ENCODE data around the gene SCAP. TPM values are rescaled to one million over a fixed set of nuclear protein-coding genes. Genes with fewer than 3 reads are reported as not detected.
A peak's percentile ranks its signal among the peaks of the same experiment; 100 is the strongest.

The SCAP gene
- total RNA-seq, 1 donor from 2014 or later = 70.4 TPM

DNA sequence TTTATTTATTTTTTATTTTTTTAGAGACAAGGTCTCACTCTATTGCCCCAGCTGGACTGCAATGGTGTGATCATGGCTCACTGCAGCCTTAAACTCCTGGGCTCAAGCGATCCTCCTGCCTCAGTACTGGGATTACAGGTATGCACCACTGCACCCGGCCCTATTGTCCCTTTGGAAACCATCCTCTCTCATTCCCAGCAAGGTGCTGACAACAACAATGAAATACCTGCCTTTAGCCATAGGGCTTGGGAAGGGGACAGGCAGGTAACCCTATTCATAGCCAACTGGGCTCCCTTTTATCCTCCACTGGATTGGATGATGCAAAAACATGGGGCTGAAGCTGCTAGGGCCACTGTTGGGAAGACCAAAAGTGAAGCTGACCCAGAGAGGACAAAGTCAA is 43.1 kb downstream of the SCAP start:
- no peak for DNase-seq (ENCODE audit: low read depth in 2 of 2)

DNA sequence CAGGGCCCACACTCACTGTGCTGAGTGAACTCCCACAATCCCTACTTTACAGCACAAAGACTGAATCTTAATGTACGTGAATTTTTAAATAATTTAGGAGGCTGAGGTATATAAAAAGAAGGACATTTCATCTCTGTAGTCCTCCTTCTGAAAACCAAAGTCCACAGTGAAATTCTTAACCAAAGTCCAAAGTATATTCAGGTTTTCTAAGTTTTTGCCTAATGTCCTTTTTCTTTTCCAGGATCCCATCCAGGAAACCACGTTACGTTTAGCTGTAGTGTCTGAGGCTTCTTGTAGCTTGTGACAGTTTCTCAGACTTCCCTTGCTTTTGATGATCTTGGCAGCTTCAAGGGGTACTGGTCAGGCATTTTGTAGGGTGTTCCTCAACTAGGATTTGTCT is 44.5 kb downstream of the SCAP start:
- DNase-seq (ENCODE audit: low read depth in 2 of 2) = no peak

DNA sequence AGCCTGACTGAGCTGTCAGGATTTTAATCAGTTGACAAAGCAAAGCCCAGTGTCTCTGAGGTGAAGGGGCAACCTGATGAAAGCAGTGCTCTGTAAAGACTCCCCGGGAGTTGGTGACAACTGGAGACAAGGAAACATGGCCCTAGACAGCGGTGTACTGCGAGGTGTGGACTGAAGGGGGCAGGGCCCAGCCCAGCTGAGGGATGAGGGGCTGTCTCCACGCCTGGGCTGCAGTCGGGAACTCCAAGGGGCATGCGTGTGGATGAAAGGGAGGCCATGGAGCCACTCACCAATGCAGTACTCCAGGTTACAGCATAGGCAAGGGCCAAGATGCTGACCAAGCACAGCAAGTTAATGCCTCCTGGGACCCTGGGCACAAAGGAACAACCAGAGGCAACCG is 45.1 kb downstream of the SCAP start:
- DNase-seq (ENCODE audit: low read depth in 2 of 2) = no peak

DNA sequence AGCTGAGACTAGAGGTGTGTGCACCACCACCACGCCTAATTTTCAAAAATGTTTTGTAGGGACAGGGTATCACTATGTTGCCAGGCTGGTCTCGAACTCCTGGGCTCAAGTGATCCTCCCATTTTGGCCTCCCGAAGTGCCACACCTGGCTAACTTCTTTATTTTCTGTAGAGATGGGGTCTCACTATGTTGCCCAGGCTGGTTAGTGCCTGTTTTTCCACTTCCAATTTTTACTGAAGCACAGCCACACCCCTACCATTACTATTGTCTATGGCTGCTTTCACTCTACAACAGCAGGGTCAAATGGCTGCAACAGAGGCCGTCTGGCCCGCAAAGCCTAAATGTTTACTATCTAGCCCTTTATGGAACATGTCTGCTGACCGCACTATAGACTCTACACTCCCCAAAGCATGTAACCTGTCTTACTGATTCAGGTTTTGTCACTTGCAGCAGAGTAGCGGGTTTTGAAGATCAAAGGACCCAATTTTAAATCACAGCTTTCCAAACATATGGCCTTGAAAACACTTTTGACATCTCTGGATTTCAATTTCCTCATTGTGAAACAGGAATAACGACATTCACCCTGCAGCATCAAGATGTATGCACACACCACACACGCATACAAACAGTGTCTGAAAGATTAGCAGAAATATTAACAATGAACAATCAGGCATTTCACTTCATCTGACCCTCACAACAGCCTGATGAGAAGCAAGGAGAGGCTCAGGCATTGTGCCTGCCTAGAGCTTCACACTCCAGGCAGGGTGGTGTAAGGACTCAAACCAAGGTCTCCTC is 46.1 kb downstream of the SCAP start:
- no peak for DNase-seq (ENCODE audit: low read depth in 2 of 2)

DNA sequence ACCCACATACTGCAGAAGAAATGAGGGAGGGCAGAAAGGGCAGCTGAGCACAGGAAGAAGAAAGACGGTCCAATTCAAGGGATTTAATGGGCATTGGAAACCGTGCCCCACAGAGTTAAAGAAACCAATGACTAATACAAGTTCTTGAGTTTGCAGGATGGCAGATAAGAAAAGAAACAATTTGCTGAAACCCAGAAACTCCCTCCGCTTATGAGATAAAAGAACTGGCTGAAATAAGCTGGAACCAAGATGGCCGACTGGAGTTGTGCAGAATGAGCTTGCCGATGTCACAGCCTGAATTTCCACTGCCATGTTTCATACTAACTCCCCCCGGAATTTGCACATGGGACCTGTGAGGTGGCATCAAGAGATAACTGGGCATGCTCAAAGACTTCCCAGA is 47.1 kb downstream of the SCAP start:
- DNase-seq (ENCODE audit: low read depth in 2 of 2) = no peak

DNA sequence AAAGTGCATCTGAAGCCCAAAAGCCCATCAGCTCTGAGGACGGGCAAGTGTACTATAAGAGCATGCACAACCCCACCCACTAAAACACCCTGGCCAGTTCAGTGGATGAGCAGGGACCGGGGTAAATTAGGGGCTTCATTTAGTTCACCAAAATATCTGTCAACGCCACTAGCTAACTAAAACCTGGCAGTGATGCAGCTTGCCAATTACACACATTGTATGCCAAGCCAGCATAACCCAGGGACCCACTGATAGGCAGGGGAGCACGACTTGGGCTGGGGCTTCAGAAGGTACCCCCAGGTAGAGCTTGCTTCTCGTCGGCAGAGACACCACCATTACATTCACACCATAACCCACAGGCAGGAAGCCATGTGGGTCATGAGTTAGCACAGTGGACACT is 47.9 kb downstream of the SCAP start:
- DNase-seq (ENCODE audit: low read depth in 2 of 2) = no peak

DNA sequence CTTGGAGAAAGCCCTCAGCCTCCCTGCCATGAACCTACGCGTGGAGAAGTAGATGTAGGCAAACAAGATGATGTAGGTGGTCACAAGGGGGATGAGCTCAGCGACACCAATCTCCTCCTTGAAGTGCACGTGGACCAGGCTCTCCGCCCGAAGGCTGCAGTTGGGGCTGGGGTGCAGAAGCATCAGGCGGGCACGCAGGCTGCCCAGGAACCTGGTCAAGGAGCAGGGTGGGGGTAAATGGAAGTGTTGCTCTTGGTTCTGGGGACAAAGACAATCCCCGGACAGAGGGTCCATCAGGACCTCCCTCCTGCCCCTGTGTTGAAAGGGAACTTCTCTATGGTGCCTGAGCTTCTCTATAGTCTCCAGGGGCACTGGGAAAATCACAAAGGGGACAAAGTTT is 49.8 kb downstream of the SCAP start:
- no peak for DNase-seq (ENCODE audit: low read depth in 2 of 2)

DNA sequence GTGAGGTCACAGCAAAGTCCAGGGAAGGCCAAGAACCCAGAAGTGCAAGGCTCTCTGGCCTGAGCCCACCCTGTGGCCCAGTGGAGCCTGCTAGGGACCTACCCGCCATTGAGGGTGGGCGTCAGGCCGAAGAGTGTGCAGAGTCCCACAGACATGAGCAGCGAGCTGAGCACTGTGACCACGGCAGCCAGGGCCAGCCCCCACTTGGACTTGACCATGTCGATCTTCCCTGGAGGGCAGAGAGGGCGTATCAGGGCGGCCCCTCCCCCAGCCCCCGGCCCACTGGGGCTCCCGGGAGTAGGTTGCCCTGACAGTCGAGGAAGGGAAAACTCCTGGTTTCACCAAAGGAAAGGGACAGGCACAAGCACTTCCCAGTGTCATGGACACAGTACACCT is 50.4 kb downstream of the SCAP start:
- DNase-seq (ENCODE audit: low read depth in 2 of 2) = no peak

DNA sequence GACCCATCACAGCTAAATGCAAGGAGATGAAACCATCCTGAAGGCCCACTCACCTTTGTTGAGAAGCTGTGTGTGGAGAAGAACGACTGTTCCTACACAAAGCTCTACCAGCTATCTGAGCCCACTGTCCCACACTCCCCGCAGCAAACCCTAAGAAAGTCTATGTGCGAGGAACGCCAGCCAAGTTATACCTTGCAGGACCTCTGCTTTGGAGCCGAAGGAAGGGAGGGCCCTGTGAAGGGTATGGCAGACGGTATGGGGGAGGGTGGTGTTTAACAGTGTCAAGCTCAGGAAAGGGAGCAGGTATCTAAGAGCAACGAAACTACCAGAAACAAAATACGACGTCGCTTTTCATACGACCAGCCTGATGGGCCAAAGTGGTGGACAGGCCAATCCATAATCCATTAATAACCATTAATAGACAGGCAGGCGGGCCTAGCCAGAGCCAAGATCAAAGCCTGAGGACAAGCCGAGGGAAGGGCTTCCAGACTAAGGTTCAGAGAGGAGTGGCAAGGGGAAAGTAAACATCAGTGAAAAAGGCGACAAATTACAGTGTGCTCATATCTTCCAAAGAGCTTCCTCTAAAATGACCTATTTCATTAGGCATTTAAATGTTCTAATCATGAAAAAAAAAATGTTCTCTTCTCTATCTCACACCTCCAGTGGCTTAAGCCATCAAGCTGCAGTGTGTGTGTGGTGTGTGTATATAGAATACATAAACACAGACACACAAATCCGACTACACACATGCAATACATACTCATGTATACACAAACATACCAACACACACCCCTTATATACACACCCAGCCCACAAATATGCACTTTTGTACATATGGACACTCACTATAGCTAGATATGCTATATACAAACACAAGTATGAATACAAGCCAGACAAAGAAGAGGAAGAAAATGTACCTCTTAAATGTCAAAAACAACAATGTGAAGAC is 51.0 kb downstream of the SCAP start:
- no peak for DNase-seq (ENCODE audit: low read depth in 2 of 2)

DNA sequence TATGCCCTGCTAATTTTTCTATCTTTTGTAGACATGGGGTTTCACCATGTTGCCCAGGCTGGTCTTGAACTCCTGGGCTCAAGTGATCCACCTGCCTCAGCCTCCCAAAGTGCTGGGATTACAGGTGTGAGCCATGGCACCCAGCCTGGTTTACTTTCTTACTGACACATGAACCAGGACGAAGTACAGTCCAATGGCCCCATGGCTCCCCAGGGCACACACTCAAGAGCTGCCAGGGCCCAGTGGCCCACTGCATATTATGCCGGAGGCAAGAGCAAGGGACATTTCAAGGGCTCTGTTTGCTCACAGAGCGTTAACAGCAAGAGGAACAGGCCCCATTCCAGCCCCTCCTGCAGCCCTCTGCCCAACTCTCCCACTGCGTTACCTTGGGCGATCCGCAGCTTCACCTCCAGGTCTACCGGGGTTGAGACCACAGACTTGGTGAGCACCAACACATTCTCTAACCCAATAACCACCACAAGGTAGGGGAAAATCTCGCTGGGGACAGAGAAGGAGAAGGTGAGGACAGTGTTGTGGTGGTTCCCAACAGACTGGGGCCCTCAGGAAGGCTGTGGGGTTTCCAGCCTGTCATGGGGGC is 52.1 kb downstream of the SCAP start:
- no peak for DNase-seq (ENCODE audit: low read depth in 2 of 2)

DNA sequence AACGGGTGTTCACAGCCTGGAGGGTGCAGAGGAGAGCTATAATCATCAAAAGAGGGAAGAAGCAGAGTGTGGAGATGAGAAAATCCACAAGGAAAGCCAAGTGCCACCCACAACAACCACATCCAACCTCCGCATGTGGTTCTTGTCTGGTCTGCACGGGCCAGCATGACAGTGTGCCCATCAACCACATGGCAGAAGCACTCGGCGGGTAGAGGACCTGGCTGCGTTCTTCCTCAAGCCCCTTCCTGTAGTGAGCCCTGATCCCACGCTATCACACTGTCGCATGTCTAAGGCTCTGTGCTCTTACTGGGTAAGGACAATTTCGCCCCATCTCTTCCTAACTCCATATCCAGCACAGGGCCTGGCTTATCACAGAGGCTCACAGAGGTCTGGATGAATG is 53.0 kb downstream of the SCAP start:
- DNase-seq (ENCODE audit: low read depth in 2 of 2) = no peak

DNA sequence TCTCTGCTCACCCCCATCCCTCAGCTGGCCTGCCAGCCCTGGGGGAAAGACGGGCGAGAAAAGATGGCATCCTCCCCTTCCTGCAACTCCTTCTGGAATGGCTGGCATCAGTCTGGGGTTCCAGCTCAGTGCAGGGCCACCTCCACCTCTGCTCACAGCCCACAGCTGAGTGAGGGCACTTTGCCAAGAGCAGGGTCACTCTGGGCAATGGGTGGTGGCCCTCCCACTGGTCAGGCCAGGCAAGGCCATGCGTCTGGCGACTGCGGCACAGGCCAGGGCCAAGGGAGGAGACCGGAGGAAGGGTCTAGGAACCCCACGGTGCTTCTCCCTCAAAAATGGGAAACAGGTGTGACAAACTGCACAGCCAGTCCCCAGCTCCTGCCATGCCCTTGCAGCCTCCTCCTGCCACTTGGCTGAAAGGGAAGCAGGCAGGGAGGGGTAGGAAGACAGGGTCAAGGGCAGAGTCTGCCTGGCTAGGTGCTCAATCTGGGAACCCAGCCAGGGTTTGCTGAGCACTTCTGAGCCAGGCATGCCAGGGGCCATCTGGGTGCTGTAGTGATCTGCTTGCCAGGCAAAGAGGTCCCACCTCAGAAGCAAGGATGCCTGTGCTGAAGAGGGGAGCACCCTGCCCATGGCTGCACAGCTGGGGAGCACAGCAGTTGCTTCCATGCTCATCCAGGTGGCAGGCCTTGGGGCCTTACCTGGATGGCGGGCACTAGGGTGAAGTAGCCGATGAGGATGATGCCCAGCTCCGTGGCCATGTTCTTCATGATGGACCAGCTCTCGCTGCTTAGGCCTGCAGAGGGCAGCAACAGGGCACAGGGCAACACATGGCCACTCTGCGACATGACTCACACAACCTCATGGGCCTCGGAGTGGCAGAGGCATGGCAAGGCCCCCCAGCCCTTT is 53.7 kb downstream of the SCAP start:
- DNase-seq (ENCODE audit: low read depth in 2 of 2) = peak; percentile 29 to 50

DNA sequence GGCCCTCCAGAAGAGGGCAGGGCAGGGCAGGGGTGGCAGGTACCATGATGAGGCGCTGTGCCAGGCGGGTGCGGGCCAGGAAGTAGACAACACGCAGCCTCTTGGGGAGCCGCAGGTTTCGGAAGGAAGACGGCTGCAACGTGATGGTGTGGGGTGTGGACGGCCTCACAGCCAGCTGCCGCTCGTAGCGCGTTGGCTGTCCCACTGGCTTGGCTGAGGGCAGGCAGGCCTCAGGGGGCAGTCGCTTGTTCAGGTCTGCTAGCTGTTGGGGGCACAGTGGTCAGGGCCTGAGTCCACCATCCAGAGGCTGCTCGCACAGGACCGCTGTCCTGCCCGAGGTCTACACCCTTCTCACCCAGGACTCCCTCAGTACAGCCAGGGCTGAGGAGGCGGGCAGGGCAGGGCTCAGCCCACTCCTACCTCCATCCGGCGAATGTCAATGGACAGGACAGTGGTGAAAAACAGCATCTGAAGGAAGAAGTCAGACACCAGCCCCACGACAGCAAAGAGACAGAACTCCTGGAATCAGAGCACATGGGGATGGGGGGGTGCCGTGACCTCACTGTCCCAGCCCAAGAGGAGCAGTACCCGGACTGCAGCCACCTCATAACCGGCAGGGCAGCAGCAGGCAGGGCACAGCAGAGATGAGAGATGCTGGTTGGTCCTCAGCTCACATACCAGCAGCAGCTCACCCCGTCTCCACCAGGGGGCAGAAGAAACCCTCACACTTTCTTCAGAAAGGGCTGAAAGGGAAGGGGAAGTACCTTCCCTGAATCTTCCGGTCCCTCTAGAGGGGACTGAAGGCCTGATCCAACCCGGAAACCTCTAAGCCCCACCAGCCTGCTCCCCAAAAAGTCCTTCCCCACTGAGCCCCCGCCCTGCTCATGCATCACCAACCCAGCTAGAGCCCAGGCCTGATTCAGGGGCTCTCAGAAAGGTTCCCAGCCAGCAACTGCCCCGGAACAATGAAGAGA is 54.9 kb downstream of the SCAP start:
- peak; percentile 80 to 85 for DNase-seq (ENCODE audit: low read depth in 2 of 2)

DNA sequence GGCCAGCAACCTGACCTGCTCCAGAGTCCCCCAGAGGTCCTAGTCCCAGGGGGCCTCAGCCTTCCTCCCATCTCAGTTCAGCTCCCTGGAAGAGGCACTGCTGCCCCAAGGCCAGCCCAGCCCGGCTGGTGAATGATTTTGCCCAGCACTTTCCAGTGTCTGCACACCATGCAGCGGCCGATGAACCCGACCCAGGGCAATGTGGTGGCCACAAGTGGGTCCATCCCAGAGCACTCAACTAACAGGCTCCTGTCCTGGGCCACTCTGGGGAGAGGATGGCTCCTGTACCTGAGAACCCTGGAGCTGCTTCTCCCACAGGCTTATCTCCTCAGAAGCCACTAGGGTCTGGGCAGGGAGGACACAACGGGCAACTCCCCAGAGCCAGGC is 55.7 kb downstream of the SCAP start:
- no peak for DNase-seq (ENCODE audit: low read depth in 2 of 2)

DNA sequence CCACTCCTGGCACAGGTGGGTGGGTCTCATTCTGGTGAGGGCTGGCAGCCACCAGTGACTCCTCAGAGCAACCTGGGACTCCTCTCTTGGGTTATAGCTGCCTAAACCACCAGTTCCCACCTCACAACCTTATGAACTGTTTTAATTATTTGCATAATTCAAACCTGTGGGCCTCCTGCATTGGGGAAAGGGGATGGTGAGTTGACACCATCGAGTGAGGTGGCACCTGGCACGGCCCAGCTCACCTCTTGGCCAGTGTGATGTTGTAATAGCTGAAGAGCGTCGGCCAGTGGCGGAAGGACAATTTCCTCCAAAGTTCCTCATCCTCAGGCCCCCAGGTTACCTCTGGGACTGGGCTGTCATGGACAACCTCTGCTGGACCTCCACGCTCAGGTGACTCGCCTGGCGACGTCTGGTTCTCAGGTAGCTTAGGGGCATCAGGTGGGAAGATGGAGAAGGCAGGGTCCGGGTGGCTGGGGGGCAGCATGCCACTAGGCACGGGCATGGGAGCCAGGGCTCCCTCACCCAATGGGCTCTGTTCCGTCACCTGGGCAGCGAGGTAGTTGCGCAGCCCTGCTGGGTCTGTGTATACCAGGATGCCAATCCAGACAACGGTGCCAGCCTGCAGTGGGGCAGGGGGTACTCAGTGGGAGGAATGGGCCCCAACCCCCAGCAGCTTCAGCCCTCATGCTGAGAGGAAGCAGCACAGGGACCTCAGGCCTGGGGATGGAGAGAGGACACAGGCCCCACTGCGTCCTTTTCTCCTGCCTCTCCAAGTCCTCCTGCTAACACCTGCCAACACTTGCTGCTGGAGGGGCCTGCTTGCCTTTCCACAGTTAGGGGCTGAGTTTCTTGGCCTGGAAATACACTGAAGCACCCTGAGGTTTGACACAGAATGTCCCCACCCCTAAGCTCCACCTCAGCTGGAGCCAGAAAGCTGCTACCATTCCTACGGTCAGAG is 56.4 kb downstream of the SCAP start:
- no peak for DNase-seq (ENCODE audit: low read depth in 2 of 2)

DNA sequence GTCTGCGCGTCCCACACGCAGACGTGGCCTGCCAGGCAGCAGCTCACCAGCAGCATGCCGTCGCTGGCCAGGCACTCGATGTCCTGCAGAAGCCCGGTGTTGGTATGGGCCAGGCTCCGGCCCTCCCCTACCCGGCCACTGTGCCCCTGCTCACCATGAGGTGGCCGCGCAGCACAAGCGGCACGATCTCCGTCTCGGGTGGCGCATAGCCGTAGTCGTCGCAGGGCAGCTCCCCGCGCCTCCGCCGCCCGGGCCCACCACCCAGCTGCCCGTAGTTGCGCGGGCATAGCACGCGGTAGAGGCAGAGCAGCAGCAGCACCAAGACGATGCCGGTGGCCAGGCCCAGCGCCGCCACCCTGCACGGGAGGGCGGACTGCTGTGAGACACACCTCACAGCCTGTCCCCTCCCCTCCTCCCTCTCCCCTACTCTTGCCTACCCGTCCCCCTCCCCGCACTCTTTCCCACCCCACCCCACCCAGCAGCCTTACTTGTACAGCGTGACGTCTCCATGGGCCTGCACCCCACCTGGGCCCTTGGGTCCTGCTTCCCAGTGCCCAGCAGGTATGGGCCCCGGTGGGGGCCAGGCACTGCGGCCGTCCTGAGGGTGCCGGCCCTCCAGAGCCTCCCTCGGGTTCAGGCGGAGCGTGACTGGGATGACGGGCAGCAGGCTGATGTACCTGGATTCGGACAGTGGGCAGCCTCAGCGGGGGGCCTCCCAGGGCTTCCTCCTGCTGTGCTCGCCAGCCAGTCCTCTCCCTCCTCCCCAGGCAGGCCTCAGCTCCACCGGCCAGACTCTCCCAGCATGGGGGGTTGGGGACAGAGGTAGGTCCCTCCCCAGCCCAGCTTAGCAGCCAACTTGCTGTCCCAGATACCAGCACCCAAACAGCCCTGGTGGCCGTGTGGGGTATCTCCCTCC is 57.3 kb downstream of the SCAP start:
- DNase-seq (ENCODE audit: low read depth in 2 of 2) = no peak

DNA sequence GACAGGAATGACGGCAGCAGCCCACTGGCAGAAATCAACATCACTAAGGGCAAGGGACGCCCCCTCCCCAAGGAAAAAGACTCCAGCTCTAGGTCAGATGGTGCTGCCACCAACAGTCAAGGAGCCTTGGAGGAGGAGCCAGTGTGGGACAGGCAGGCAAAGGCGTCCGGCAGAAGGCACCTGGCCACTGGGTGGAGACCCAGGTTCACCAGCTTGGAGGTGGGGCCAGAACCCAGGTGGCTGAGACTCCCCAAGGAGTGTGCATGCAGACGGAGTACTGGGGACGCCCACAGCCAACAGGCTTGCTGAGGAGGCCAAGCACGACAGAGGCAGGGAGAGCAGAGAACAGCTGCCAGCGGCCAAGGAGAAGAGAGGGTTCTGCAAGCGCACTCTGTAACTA is 59.7 kb downstream of the SCAP start:
- no peak for DNase-seq (ENCODE audit: low read depth in 2 of 2)

All from lung microvascular endothelial cell (primary cell).